ENCODE data around the gene IGSF21. TPM values are rescaled to one million over a fixed set of nuclear protein-coding genes. Genes with fewer than 3 reads are reported as not detected.

The IGSF21 gene
- total RNA-seq, 1 donor from 2014 or later: 3.2 TPM

DNA sequence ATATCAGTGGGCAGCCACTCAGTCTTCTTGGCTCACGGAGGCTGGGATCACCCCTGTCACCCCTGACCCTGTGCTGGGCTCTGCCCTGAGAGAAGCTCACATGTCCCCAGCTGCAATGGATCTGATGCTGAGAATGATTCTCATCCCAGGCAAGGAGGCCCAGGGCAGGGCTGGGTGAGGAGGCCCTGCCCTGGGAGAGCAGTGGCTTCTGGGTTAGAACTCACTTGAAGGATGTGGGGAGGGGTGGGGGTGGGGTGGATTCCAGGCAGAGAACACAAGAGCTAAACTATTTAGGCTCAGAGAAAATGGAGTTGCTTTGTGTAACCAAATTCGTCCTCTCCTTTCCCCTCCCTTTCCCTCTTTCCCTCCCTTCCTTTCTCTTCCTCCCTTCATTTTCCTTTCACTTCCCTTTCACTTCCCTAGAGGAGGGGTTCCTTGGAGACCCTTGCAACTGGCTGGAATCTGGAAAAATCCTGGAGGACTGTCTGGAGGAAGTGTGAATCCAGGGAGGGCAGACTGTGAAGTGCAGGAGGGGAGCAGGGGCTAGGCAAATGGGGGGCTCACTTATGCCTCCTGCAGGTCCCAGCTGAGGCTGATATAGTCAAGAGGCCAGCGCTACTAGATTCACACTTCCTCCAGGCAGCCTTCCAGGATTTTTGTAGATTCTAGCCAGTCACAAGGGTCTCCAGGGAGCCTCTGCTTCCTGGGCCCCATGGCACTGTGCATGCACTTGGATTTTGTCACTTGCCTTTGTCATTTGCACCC, 47.0 kb downstream of the IGSF21 start:
- TF ChIP-seq POLR2AphosphoS5 (IDR thresholded peaks at IDR 0.05; ENCODE audit: insufficient read depth in 1 of 2, low read depth in 1 of 2): no peak
- no peak for TF ChIP-seq POLR2A (IDR thresholded peaks at IDR 0.05)
- TF ChIP-seq, protein P1, sequence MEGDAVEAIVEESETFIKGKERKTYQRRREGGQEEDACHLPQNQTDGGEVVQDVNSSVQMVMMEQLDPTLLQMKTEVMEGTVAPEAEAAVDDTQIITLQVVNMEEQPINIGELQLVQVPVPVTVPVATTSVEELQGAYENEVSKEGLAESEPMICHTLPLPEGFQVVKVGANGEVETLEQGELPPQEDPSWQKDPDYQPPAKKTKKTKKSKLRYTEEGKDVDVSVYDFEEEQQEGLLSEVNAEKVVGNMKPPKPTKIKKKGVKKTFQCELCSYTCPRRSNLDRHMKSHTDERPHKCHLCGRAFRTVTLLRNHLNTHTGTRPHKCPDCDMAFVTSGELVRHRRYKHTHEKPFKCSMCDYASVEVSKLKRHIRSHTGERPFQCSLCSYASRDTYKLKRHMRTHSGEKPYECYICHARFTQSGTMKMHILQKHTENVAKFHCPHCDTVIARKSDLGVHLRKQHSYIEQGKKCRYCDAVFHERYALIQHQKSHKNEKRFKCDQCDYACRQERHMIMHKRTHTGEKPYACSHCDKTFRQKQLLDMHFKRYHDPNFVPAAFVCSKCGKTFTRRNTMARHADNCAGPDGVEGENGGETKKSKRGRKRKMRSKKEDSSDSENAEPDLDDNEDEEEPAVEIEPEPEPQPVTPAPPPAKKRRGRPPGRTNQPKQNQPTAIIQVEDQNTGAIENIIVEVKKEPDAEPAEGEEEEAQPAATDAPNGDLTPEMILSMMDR (IDR thresholded peaks at IDR 0.05): no peak
- H3K4me3 ChIP-seq: no peak overlapping the region
- H3K36me3 ChIP-seq: no peaks in the 10 kb centered on the region
- no peak for DNase-seq (ENCODE audit: extremely low spot score in 2 of 2)
- no peaks in the 10 kb centered on the region for H3K9me3 ChIP-seq
- no peaks in the 10 kb centered on the region for H3K4me1 ChIP-seq
- no peaks in the 10 kb centered on the region for H3K27me3 ChIP-seq
- no peak overlapping the region for H3K27ac ChIP-seq
- intact Hi-C loops (cut with DNase I): no loop called here

DNA sequence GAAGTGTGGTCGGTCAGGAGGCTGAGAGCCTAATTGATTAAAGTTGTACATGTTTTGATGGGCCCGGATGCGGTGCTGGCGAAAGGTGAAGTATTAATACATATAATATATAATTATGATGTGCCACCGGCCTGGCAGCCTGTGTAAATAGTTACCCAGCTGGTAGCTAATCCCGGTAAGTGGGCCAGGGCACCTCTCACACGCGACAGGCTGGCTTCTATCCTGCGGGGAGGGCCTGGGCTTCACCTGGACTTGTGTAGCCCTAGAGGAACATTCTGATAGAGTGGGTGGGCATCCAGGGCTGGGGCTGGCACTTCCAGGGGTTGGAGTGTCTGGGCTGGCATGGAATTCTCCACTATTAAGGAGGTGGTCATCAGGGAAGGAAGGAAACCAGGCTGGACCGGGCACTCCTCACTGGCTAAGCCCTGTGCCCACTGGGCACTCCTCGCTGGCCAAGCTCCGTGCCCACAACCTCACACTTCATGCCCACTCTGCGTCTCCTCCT, 48.3 kb downstream of the IGSF21 start:
- DNase-seq (ENCODE audit: extremely low spot score in 2 of 2): no peak
- no peaks in the 10 kb centered on the region for H3K4me1 ChIP-seq

DNA sequence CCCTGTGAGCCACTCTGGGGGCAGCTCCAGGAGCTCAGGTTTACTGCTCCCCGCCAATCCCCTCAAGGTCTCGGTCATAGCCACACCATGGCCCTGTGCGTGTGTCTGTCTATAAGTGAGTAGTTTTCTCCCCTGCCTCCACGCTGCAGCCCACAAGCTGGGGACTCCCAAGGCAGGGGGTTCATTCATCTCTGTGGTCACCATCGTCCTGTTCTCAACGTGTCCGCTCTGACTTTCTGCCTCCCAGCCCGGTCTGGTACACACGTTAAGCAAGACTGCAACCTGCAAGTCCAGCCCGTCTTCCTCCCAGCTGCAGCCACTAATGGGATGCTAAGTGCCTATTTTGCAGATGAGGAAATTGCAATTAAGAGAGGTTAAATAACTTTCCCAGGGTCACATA, 49.8 kb downstream of the IGSF21 start:
- DNase-seq (ENCODE audit: extremely low spot score in 2 of 2): no peak
- Histone ChIP-seq H3K27me3 (no peaks in the 10 kb centered on the region), H3K4me3 (no peak overlapping the region), H3K27ac (no peak overlapping the region), H3K4me1 (no peaks in the 10 kb centered on the region), H3K9me3 (no peaks in the 10 kb centered on the region), H3K36me3 (no peaks in the 10 kb centered on the region)
- TF ChIP-seq, protein P1 (IDR thresholded peaks at IDR 0.05): no peak
- no peak for TF ChIP-seq POLR2AphosphoS5 (IDR thresholded peaks at IDR 0.05; ENCODE audit: insufficient read depth in 1 of 2, low read depth in 1 of 2)
- TF ChIP-seq POLR2A (IDR thresholded peaks at IDR 0.05): no peak
- intact Hi-C loops (cut with DNase I): no loop called here

More for the DNA sequence above, 48.3 kb downstream of the IGSF21 start:
- intact Hi-C loops (cut with DNase I): no loop called here
- Histone ChIP-seq H3K27me3 (no peaks in the 10 kb centered on the region), H3K27ac (no peak overlapping the region), H3K4me3 (no peak overlapping the region), H3K36me3 (no peaks in the 10 kb centered on the region), H3K9me3 (no peaks in the 10 kb centered on the region)
- no peak for TF ChIP-seq POLR2A (IDR thresholded peaks at IDR 0.05)

DNA sequence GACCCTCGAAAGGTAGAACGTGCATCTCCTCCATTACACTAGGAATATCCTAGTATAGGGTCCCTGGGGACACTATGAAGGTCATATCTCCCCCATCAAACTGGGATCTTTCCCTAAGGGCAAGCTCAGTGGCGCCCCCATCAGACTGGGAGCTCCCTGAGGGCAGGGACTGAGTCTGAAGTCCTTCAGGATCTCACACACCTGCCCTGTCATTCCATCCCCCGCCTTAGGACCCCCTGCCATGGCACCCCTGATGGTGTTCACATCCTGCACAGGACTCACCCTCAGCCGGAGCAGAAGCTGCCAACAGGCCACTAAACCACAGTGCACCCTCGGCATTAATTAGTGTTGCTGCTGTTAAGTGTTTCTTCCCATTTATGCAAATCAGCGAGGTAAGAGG, 50.4 kb downstream of the IGSF21 start:
- Histone ChIP-seq H3K36me3 (no peaks in the 10 kb centered on the region), H3K4me3 (no peak overlapping the region), H3K27me3 (no peaks in the 10 kb centered on the region), H3K9me3 (no peaks in the 10 kb centered on the region), H3K27ac (no peak overlapping the region), H3K4me1 (no peaks in the 10 kb centered on the region)
- intact Hi-C loops (cut with DNase I): no loop called here
- DNase-seq (ENCODE audit: extremely low spot score in 2 of 2): no peak
- TF ChIP-seq POLR2AphosphoS5 (IDR thresholded peaks at IDR 0.05; ENCODE audit: insufficient read depth in 1 of 2, low read depth in 1 of 2): no peak
- no peak for TF ChIP-seq POLR2A (IDR thresholded peaks at IDR 0.05)

DNA sequence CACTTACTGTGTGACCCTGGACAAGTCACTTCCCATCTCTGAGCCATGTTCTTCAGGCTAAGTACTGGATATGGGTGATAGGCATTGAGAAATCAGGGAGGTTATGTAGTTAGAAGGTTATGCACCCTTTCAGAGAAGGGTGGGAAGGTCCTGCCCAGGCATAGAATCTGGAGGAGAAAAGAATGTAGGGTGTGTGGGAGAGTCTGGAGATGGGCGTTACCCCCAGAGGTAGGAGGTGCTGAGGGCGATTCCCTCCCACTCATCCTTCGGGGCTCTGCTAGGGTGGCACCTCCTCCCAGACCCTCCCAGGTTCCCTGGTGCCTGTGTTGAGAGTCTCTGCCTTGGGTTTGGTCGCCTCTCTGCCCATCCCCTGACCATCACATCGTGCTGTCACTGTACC, 51.1 kb downstream of the IGSF21 start:
- Histone ChIP-seq H3K4me3 (no peak overlapping the region), H3K27ac (no peak overlapping the region), H3K27me3 (no peaks in the 10 kb centered on the region), H3K9me3 (no peaks in the 10 kb centered on the region), H3K4me1 (no peaks in the 10 kb centered on the region), H3K36me3 (no peaks in the 10 kb centered on the region)
- TF ChIP-seq, protein P1 (IDR thresholded peaks at IDR 0.05): no peak
- TF ChIP-seq POLR2A (IDR thresholded peaks at IDR 0.05): no peak
- TF ChIP-seq POLR2AphosphoS5 (IDR thresholded peaks at IDR 0.05; ENCODE audit: insufficient read depth in 1 of 2, low read depth in 1 of 2): no peak
- intact Hi-C loops (cut with DNase I): no loop called here
- DNase-seq (ENCODE audit: extremely low spot score in 2 of 2): no peak

DNA sequence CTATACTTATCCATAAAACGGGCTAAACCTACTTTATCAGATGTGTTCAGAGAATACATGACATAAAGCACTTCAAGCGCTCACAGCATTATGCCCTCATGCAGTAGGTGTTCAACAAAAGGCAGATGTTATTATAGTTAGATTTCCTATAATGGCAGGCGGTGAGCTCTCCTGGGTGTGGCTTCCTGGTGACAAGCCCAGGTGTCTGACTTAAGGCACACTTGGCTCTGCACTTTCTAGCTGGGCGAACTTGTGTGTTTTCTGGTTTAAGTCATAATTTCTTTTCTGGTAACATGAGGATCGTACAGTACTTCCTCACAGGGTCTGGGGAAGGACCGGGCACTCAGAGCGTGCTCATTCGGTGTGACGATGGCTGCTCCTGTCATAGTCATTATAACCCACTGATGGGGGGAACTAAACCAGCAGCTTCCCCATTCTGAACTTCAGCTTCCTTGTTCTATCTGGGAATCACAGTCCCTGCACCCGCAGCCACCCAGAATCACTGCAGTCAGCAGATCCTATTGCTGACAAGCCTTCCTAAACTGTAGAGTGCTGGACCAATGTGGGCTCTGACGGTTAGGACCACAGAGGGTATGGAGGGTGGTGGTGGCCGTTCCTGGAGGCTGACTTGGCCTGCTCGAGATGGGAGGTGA, 52.8 kb downstream of the IGSF21 start:
- intact Hi-C loops (cut with DNase I): no loop called here

More for the DNA sequence above, 52.8 kb downstream of the IGSF21 start:
- no peak overlapping the region for H3K4me3 ChIP-seq
- DNase-seq (ENCODE audit: extremely low spot score in 2 of 2): no peak
- no peaks in the 10 kb centered on the region for H3K9me3 ChIP-seq
- no peaks in the 10 kb centered on the region for H3K27me3 ChIP-seq
- no peaks in the 10 kb centered on the region for H3K4me1 ChIP-seq
- H3K27ac ChIP-seq: no peak overlapping the region
- no peak for TF ChIP-seq POLR2AphosphoS5 (IDR thresholded peaks at IDR 0.05; ENCODE audit: insufficient read depth in 1 of 2, low read depth in 1 of 2)
- no peak for TF ChIP-seq POLR2A (IDR thresholded peaks at IDR 0.05)
- TF ChIP-seq, protein P1 (IDR thresholded peaks at IDR 0.05): no peak
- no peaks in the 10 kb centered on the region for H3K36me3 ChIP-seq

All from vagina (tissue), 2 donors.